GM12878 (cell line): ENCODE measurements around the gene SLC5A10.

Source experiments
- BHLHE40 ChIP-seq, 2 experiments: fragments of 450-650 bp in 1 of 2; IDR thresholded peaks; 2 replicates each; pipeline ENCODE4 v1.6.1; 2011 to 2017; ENCODE audit warnings: low read depth in 2 of 2, borderline replicate concordance in 1 of 2, improper control_type of control experiment in 1 of 2, low read length in 1 of 2, mild to moderate bottlenecking in 1 of 2
- CREB1 ChIP-seq: IDR thresholded peaks from 2 replicates; pipeline ENCODE4 v1.6.1; 2012; ENCODE audit warnings: low read depth, mild to moderate bottlenecking, inconsistent platforms
- EP300 ChIP-seq, 2 experiments: fragments of 150-350 bp in 1 of 2; IDR thresholded peaks; 2 replicates each; pipeline ENCODE4 v1.6.1; 2011 to 2012; ENCODE audit warnings: low read depth in 2 of 2, low read length in 2 of 2, borderline replicate concordance in 1 of 2, improper control_type of control experiment in 1 of 2, inconsistent platforms in 1 of 2; ENCODE audit not compliant: control insufficient read depth in 1 of 2
- FOXM1 ChIP-seq: IDR thresholded peaks from 2 replicates; pipeline ENCODE4 v1.6.1; 2012; ENCODE audit warnings: low read depth, mild to moderate bottlenecking, inconsistent platforms, low read length, moderate library complexity
- NFIC ChIP-seq: IDR thresholded peaks from 2 replicates; pipeline ENCODE4 v1.6.1; 2012; ENCODE audit warnings: low read depth, mild to moderate bottlenecking, inconsistent platforms, low read length, moderate library complexity
- TAF1 ChIP-seq: IDR thresholded peaks from 2 replicates; pipeline ENCODE4 v1.6.1; 2011; ENCODE audit warnings: mild to moderate bottlenecking, low read depth, low read length, borderline replicate concordance
- TF ChIP-seq, protein P1 (sequence below), 3 experiments: IDR thresholded peaks in 2 of 3; conservative IDR thresholded peaks in 1 of 3; 2 replicates each; pipeline ENCODE4 v1.5.1; 2011; ENCODE audit warnings: low read depth in 3 of 3, low read length in 3 of 3, mild to moderate bottlenecking in 3 of 3, control low read depth in 2 of 3, moderate library complexity in 2 of 3, inconsistent platforms in 1 of 3, mixed read lengths in 1 of 3; ENCODE audit not compliant: control insufficient read depth in 2 of 3, insufficient read depth in 1 of 3; ENCODE audit errors: extremely low read depth in 1 of 3
- TF ChIP-seq, protein P2 (sequence below): IDR thresholded peaks from 2 replicates; pipeline ENCODE4 v1.6.1; 2011; ENCODE audit warnings: mild to moderate bottlenecking, low read depth, low read length, moderate library complexity; ENCODE audit not compliant: insufficient replicate concordance

DNA sequence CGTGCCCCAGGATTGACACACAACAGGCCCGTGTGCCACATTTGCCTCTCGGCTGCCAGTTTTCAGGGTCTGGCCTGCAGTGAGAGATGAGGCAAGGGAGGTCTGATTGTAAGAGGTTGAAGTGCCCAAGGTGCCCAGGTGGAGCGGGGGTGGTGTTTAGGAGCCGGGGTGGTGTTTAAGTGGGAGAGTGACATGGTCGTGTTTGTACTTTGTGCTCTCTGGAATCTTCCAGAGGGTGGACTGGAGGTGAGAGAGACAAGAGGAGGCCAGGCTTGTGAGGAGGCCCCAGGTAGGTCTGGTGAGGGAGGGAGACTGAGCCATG is 10.5 kb downstream of the SLC5A10 start:
- TF ChIP-seq BHLHE40 (IDR thresholded peaks at IDR 0.05; ENCODE audit: borderline replicate concordance in 1 of 2, low read depth in 2 of 2, low read length in 1 of 2), result no peak
- no peak for TF ChIP-seq TAF1
- TF ChIP-seq NFIC, result no peak
- TF ChIP-seq, protein P1, sequence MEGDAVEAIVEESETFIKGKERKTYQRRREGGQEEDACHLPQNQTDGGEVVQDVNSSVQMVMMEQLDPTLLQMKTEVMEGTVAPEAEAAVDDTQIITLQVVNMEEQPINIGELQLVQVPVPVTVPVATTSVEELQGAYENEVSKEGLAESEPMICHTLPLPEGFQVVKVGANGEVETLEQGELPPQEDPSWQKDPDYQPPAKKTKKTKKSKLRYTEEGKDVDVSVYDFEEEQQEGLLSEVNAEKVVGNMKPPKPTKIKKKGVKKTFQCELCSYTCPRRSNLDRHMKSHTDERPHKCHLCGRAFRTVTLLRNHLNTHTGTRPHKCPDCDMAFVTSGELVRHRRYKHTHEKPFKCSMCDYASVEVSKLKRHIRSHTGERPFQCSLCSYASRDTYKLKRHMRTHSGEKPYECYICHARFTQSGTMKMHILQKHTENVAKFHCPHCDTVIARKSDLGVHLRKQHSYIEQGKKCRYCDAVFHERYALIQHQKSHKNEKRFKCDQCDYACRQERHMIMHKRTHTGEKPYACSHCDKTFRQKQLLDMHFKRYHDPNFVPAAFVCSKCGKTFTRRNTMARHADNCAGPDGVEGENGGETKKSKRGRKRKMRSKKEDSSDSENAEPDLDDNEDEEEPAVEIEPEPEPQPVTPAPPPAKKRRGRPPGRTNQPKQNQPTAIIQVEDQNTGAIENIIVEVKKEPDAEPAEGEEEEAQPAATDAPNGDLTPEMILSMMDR (IDR thresholded peaks at IDR 0.05 in 2 of 3, conservative IDR thresholded peaks at IDR 0.05 in 1 of 3; ENCODE audit: control insufficient read depth in 2 of 3, extremely low read depth in 1 of 3, insufficient read depth in 1 of 3, low read depth in 3 of 3, low read length in 3 of 3), result no peak
- TF ChIP-seq CREB1, result no peak
- no peak for TF ChIP-seq FOXM1
- TF ChIP-seq, protein P2, sequence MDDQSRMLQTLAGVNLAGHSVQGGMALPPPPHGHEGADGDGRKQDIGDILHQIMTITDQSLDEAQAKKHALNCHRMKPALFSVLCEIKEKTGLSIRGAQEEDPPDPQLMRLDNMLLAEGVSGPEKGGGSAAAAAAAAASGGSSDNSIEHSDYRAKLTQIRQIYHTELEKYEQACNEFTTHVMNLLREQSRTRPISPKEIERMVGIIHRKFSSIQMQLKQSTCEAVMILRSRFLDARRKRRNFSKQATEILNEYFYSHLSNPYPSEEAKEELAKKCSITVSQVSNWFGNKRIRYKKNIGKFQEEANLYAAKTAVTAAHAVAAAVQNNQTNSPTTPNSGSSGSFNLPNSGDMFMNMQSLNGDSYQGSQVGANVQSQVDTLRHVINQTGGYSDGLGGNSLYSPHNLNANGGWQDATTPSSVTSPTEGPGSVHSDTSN, result no peak
- TF ChIP-seq EP300 (IDR thresholded peaks at IDR 0.05; ENCODE audit: borderline replicate concordance in 1 of 2, control insufficient read depth in 1 of 2, low read depth in 2 of 2, low read length in 2 of 2), result no peak
